Measurements from ENCODE around the gene SLC16A10. TPM values are rescaled to one million over a fixed set of nuclear protein-coding genes. Genes with fewer than 3 reads are reported as not detected.

The SLC16A10 gene
- total and polyA plus RNA-seq, 2 experiments from 2014 or later: 12.1 to 30.9 TPM

DNA sequence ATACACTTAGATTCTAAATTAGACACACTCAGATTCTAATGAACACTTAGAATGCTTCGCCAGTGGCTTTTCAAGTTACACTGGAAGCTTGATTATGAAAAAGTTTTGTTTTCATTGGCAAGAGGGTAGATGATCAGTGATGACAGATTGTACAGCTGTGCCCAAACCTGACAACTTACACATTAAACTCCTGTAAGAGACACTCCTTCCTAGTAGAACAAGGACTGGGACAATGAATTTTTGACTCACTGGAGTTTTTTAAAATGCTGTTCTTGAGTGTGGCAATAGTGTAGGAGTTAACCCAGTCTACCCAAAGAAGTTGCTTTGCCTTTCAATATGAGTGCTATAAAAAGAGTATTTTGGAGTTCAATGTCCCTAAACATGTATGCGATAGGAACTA, 140.8 kb downstream of the SLC16A10 start (continued):
- TF ChIP-seq, protein P1, sequence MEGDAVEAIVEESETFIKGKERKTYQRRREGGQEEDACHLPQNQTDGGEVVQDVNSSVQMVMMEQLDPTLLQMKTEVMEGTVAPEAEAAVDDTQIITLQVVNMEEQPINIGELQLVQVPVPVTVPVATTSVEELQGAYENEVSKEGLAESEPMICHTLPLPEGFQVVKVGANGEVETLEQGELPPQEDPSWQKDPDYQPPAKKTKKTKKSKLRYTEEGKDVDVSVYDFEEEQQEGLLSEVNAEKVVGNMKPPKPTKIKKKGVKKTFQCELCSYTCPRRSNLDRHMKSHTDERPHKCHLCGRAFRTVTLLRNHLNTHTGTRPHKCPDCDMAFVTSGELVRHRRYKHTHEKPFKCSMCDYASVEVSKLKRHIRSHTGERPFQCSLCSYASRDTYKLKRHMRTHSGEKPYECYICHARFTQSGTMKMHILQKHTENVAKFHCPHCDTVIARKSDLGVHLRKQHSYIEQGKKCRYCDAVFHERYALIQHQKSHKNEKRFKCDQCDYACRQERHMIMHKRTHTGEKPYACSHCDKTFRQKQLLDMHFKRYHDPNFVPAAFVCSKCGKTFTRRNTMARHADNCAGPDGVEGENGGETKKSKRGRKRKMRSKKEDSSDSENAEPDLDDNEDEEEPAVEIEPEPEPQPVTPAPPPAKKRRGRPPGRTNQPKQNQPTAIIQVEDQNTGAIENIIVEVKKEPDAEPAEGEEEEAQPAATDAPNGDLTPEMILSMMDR (conservative IDR thresholded peaks at IDR 0.05; ENCODE audit: low read depth in 2 of 2): no peak
- TF ChIP-seq, protein P2, sequence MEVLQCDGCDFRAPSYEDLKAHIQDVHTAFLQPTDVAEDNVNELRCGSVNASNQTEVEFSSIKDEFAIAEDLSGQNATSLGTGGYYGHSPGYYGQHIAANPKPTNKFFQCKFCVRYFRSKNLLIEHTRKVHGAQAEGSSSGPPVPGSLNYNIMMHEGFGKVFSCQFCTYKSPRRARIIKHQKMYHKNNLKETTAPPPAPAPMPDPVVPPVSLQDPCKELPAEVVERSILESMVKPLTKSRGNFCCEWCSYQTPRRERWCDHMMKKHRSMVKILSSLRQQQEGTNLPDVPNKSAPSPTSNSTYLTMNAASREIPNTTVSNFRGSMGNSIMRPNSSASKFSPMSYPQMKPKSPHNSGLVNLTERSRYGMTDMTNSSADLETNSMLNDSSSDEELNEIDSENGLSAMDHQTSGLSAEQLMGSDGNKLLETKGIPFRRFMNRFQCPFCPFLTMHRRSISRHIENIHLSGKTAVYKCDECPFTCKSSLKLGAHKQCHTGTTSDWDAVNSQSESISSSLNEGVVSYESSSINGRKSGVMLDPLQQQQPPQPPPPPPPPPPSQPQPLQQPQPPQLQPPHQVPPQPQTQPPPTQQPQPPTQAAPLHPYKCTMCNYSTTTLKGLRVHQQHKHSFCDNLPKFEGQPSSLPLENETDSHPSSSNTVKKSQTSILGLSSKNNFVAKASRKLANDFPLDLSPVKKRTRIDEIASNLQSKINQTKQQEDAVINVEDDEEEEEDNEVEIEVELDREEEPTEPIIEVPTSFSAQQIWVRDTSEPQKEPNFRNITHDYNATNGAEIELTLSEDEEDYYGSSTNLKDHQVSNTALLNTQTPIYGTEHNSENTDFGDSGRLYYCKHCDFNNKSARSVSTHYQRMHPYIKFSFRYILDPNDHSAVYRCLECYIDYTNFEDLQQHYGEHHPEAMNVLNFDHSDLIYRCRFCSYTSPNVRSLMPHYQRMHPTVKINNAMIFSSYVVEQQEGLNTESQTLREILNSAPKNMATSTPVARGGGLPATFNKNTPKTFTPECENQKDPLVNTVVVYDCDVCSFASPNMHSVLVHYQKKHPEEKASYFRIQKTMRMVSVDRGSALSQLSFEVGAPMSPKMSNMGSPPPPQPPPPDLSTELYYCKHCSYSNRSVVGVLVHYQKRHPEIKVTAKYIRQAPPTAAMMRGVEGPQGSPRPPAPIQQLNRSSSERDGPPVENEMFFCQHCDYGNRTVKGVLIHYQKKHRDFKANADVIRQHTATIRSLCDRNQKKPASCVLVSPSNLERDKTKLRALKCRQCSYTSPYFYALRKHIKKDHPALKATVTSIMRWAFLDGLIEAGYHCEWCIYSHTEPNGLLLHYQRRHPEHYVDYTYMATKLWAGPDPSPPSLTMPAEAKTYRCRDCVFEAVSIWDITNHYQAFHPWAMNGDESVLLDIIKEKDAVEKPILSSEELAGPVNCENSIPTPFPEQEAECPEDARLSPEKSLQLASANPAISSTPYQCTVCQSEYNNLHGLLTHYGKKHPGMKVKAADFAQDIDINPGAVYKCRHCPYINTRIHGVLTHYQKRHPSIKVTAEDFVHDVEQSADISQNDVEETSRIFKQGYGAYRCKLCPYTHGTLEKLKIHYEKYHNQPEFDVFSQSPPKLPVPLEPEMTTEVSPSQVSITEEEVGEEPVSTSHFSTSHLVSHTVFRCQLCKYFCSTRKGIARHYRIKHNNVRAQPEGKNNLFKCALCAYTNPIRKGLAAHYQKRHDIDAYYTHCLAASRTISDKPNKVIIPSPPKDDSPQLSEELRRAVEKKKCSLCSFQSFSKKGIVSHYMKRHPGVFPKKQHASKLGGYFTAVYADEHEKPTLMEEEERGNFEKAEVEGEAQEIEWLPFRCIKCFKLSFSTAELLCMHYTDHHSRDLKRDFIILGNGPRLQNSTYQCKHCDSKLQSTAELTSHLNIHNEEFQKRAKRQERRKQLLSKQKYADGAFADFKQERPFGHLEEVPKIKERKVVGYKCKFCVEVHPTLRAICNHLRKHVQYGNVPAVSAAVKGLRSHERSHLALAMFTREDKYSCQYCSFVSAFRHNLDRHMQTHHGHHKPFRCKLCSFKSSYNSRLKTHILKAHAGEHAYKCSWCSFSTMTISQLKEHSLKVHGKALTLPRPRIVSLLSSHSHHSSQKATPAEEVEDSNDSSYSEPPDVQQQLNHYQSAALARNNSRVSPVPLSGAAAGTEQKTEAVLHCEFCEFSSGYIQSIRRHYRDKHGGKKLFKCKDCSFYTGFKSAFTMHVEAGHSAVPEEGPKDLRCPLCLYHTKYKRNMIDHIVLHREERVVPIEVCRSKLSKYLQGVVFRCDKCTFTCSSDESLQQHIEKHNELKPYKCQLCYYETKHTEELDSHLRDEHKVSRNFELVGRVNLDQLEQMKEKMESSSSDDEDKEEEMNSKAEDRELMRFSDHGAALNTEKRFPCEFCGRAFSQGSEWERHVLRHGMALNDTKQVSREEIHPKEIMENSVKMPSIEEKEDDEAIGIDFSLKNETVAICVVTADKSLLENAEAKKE (CRISPR knock-in tag; IDR thresholded peaks at IDR 0.05): no peak
- TF ChIP-seq CREB1 (CRISPR knock-in tag; IDR thresholded peaks at IDR 0.05; ENCODE audit: low read depth): no peak
- TF ChIP-seq JUNB (IDR thresholded peaks at IDR 0.05; ENCODE audit: unreplicated experiment): no peak
- no peak for TF ChIP-seq NANOG (IDR thresholded peaks at IDR 0.05; ENCODE audit: borderline replicate concordance)

DNA sequence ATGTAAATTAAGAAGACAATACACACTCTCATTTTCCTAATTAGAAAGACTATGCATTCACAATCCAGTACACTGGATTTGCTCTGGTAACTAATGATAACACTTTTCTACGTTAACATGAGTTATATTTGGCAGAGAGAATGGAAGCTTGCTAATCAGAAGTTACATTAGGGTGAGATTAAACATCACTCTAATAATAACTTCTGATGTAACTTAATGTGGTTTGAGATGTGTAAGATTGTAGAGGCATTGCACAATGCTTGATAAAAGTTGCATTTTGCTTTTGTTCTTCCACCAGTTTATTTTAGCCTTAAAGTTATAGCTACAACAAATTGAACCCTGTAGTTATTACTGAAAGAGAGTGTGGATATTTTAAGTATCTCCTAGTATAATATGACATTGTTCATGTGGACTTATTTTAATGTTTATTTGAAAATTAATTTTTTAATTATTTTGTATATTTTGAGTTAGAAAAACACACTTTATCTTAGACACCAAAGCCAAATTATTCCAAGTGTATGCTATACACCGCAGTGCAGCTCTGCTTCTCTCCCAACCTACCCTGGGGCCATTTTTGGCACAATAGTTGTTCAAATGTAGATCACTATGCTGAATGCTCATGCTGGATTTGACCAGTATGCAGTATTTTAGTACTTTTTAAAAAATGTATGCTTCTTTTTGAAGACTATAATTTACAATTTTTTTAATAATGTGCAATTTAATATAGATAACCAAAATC, 143.2 kb downstream of the SLC16A10 start:
- no peak for DNase-seq (ENCODE audit: low spot score)
- no peak overlapping the region for H3K4me3 Mint-ChIP-seq
- no peaks in the 10 kb centered on the region for H3K79me2 ChIP-seq (replicated peaks; ENCODE audit: insufficient read depth)
- no peak for TF ChIP-seq ZNF331 (CRISPR knock-in tag; IDR thresholded peaks at IDR 0.05; ENCODE audit: low read depth)
- TF ChIP-seq EZH2 (IDR thresholded peaks at IDR 0.05; ENCODE audit: low read depth, unreplicated experiment): no peak
- TF ChIP-seq, protein P2 (CRISPR knock-in tag; IDR thresholded peaks at IDR 0.05): no peak

More for the DNA sequence above, 143.2 kb downstream of the SLC16A10 start:
- Mint-ChIP-seq H3K27me3 (ENCODE audit: insufficient read depth, low read depth, poor library complexity) (no peaks in the 10 kb centered on the region), H3K9me3 (0 out of 3 replicates have a peak, but pooled peaks cover 3% of the 10 kb centered on the region), H3K27ac (no peak overlapping the region), H3K4me1 (peaks cover 18% of the 10 kb centered on the region), H3K36me3 (ENCODE audit: low read depth) (no peaks in the 10 kb centered on the region)
- no peaks in the 10 kb centered on the region for H3K36me3 ChIP-seq (ENCODE audit: insufficient read depth)
- H3K9me2 ChIP-seq (ENCODE audit: insufficient read depth): no peaks in the 10 kb centered on the region
- no peaks in the 10 kb centered on the region for H4K20me1 ChIP-seq (replicated peaks; ENCODE audit: insufficient read depth)
- H3K4me1 ChIP-seq (ENCODE audit: insufficient read depth): no peaks in the 10 kb centered on the region
- no peaks in the 10 kb centered on the region for H3K27me3 ChIP-seq (ENCODE audit: insufficient read depth)
- no peak overlapping the region for H2AFZ ChIP-seq
- no peaks in the 10 kb centered on the region for H3F3A ChIP-seq (replicated peaks; ENCODE audit: low read depth)
- no peak overlapping the region for H3K4me3 ChIP-seq
- no peak overlapping the region for H3K27ac ChIP-seq (ENCODE audit: low read depth)
- H3K4me2 ChIP-seq: no peak overlapping the region
- no peak for ATAC-seq

All from GM23338 (cell line).